GM12878 (cell line): ENCODE measurements around the gene GTF2F2. TPM values are rescaled to one million over a fixed set of nuclear protein-coding genes. Genes with fewer than 3 reads are reported as not detected.

Experiments used
- ATAC-seq: fragments of 200-7000 bp; cut with Tn5 transposase; 3 replicates; pipeline ENCODE4 v1.9.1; 2020; ENCODE audit warnings: mild to moderate bottlenecking, moderate library complexity
- BruUV-seq: library from RNA; stranded (reverse); fragments of 400-500 nt; replicated peaks from 2 replicates; lab custom pipeline; 2021; lab: Mats Ljungman, UMichigan
- CTCF ChIA-PET: fragments of 300-600 bp; sonication (Branson Sonifier 250); formaldehyde crosslinking; extraction: SDS; loops from one replicate; lab custom pipeline; 2021; ENCODE audit warnings: inconsistent platforms; lab: Yijun Ruan, JAX
- POLR2A ChIA-PET: fragments of 350-600 bp; formaldehyde crosslinking; extraction: SDS; loops from one replicate; lab custom pipeline; 2021; ENCODE audit warnings: inconsistent platforms; lab: Charles Lee
- RAD21 ChIA-PET: fragments of 300-600 bp; sonication (Branson Sonifier 250); formaldehyde crosslinking; loops from one replicate; lab custom pipeline; 2023; ENCODE audit warnings: antibody characterized with exemption; ENCODE audit not compliant: unreplicated experiment; lab: Charles Lee
- SMC1A ChIA-PET: fragments of 300-600 bp; sonication (Branson Sonifier 250); formaldehyde crosslinking; loops from one replicate; lab custom pipeline; 2023; ENCODE audit not compliant: unreplicated experiment, uncharacterized antibody; lab: Charles Lee
- DNase-seq: peaks from one replicate; pipeline ENCODE4 v3.0.0-alpha.2; 2011; ENCODE audit warnings: low read depth, low spot score
- FAIRE-seq: peaks from 3 replicates; lab custom pipeline; 2011; peaks lifted over from hg19 to GRCh38; lab: Jason Lieb, UNC
- H2AFZ ChIP-seq: 2 replicates; pipeline ENCODE4 v1.6.0; 2011; ENCODE audit warnings: low read depth, low read length, control low read depth; ENCODE audit not compliant: control insufficient read depth
- H3K27ac ChIP-seq: 2 replicates; pipeline ENCODE4 v1.5.1; 2011; ENCODE audit warnings: control low read depth; ENCODE audit not compliant: control insufficient read depth, insufficient read depth
- H3K27me3 ChIP-seq, 2 experiments: replicated peaks in 1 of 2; 2 replicates each; pipeline versions ENCODE4 v1.6.0 to v1.6.1; 2011; ENCODE audit warnings: low read length in 1 of 2; ENCODE audit not compliant: control insufficient read depth in 2 of 2, insufficient read depth in 2 of 2
- H3K36me3 ChIP-seq, 2 experiments: 2 replicates each; pipeline ENCODE4 v1.5.1; 2011; ENCODE audit warnings: low read length in 1 of 2; ENCODE audit not compliant: control insufficient read depth in 2 of 2, insufficient read depth in 2 of 2
- H3K4me1 ChIP-seq: 2 replicates; pipeline ENCODE4 v1.6.1; 2011; ENCODE audit warnings: mild to moderate bottlenecking, low read length, moderate library complexity, mixed read lengths; ENCODE audit not compliant: control insufficient read depth, insufficient read depth
- H3K4me2 ChIP-seq: 2 replicates; pipeline ENCODE4 v1.6.0; 2011; ENCODE audit warnings: control low read depth; ENCODE audit not compliant: control insufficient read depth, insufficient read depth
- H3K4me3 ChIP-seq: fragments of 200-600 bp; sonication (generic); 2 replicates; pipeline ENCODE4 v1.5.1; 2016
- H3K79me2 ChIP-seq: 2 replicates; pipeline ENCODE4 v1.6.0; 2011; ENCODE audit warnings: low read length; ENCODE audit not compliant: control insufficient read depth, insufficient read depth
- H3K9ac ChIP-seq: 2 replicates; pipeline ENCODE4 v1.8.0; 2011; ENCODE audit warnings: low read length, control low read depth, mixed read lengths; ENCODE audit not compliant: control insufficient read depth, insufficient read depth
- H3K9me3 ChIP-seq: replicated peaks from 3 replicates; pipeline ENCODE4 v1.5.1; 2011; ENCODE audit warnings: mild to moderate bottlenecking, low read length; ENCODE audit not compliant: control insufficient read depth, insufficient read depth
- H4K20me1 ChIP-seq: 2 replicates; pipeline ENCODE4 v1.6.0; 2011; ENCODE audit not compliant: control insufficient read depth, insufficient read depth
- JUNB ChIP-seq: IDR thresholded peaks from 2 replicates; pipeline ENCODE4 v1.6.1; 2016; ENCODE audit warnings: antibody characterized with exemption, mild to moderate bottlenecking
- WGBS: methylation state at CpG from one replicate; pipeline ENCODE4 v1.1.6; 2016; ENCODE audit warnings: low lambda C conversion rate; ENCODE audit not compliant: insufficient replicate concordance, insufficient coverage; ENCODE audit errors: missing lambda C conversion rate; 5-methylcytosine and 5-hydroxymethylcytosine counted together
- in situ Hi-C: fragments of 300-500 bp; cut with MboI; formaldehyde crosslinking; loops from 9 replicates; pipeline ENCODE4 v1.14.3; 2018; ENCODE audit warnings: mixed read lengths
- intact Hi-C: fragments of 100-400 bp; cut with micrococcal nuclease; formaldehyde crosslinking; loops from one replicate; pipeline ENCODE4 v1.14.2; 2022; ENCODE audit not compliant: unreplicated experiment
- polyA plus RNA-seq, 11 experiments: library from polyadenylated mRNA; depleted of rRNA in 4 of 11; unstranded in 6 of 11; stranded (reverse) in 5 of 11; fragments of >200 nt; fragmentation: Nextera tagmentation in 4 of 11; fragmentation: Illumina TruSeq in 1 of 11; extraction: Ambion mirVana in 4 of 11; extraction: Trizol in 1 of 11; gene quantifications; 1 replicate in 1 of 11; 2 replicates in 10 of 11; pipeline versions ENCODE4 v1.2.1 to v1.2.3, GENCODE V29; 2011 to 2016; ENCODE audit warnings: inconsistent platforms in 2 of 11, missing spikeins in 2 of 11, low read depth in 1 of 11
- total RNA-seq, 4 experiments: library from RNA; depleted of rRNA in 3 of 4; stranded (reverse); fragments of >200 nt in 3 of 4; fragmentation: Illumina TruSeq in 1 of 4; extraction: Trizol in 1 of 4; gene quantifications; 2 replicates each; pipeline versions ENCODE4 v1.2.1 to v1.2.3, GENCODE V29; 2013 to 2021
- TF ChIP-seq, protein P1 (sequence below): fragments of 450-650 bp; IDR thresholded peaks from 2 replicates; pipeline ENCODE4 v1.6.1; 2016; ENCODE audit warnings: mild to moderate bottlenecking, moderate library complexity, borderline replicate concordance
- TF ChIP-seq, protein P2 (sequence below): fragments of 150-350 bp; IDR thresholded peaks from 2 replicates; pipeline ENCODE4 v1.6.1; 2016; ENCODE audit warnings: low read depth, low read length

Gene GTF2F2
- total and polyA plus RNA-seq, 10 of the 15 experiments (the other 5 are each of a cell fraction or from before 2014, with no cell fraction given), result 14.5 to 30.8 (median 22.6) TPM

DNA sequence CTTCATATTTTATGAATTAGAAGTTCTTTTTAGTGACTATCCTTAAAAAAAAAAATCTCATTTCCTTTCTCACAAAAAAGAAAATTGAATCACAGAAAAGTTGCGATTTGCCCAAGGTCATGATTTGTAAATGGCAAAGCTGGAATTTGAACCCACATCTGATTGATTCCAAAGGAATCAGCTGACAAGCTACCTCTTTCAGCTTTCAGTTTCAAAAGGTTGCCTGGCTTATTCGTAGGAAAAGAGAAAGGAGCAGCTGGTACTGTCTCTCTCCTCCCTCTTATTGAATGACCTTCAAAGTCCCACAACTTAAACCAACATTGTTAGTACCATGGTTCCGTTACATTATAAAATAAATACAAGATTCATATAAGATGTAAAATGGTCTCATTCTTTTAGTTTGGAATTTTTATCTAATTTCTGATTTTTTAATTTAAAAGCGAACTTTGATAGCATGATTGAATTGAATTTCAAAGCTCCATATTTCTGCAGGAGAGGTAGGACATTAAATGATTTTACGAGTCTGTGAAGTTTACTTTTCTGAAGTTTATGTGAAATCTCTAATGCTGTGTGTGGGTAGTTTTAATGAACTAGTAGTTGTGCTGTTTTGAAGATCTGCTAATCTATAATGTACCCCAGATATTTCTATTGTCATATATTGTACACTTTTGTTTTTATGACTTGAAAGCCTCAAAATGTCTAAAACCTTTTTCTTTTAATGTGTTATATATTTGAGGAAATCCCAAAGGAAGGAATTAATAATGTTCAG, 99.0 kb downstream of the GTF2F2 start (continued):
- TF ChIP-seq, protein P1, sequence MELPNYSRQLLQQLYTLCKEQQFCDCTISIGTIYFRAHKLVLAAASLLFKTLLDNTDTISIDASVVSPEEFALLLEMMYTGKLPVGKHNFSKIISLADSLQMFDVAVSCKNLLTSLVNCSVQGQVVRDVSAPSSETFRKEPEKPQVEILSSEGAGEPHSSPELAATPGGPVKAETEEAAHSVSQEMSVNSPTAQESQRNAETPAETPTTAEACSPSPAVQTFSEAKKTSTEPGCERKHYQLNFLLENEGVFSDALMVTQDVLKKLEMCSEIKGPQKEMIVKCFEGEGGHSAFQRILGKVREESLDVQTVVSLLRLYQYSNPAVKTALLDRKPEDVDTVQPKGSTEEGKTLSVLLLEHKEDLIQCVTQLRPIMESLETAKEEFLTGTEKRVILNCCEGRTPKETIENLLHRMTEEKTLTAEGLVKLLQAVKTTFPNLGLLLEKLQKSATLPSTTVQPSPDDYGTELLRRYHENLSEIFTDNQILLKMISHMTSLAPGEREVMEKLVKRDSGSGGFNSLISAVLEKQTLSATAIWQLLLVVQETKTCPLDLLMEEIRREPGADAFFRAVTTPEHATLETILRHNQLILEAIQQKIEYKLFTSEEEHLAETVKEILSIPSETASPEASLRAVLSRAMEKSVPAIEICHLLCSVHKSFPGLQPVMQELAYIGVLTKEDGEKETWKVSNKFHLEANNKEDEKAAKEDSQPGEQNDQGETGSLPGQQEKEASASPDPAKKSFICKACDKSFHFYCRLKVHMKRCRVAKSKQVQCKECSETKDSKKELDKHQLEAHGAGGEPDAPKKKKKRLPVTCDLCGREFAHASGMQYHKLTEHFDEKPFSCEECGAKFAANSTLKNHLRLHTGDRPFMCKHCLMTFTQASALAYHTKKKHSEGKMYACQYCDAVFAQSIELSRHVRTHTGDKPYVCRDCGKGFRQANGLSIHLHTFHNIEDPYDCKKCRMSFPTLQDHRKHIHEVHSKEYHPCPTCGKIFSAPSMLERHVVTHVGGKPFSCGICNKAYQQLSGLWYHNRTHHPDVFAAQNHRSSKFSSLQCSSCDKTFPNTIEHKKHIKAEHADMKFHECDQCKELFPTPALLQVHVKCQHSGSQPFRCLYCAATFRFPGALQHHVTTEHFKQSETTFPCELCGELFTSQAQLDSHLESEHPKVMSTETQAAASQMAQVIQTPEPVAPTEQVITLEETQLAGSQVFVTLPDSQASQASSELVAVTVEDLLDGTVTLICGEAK, result no peak

DNA sequence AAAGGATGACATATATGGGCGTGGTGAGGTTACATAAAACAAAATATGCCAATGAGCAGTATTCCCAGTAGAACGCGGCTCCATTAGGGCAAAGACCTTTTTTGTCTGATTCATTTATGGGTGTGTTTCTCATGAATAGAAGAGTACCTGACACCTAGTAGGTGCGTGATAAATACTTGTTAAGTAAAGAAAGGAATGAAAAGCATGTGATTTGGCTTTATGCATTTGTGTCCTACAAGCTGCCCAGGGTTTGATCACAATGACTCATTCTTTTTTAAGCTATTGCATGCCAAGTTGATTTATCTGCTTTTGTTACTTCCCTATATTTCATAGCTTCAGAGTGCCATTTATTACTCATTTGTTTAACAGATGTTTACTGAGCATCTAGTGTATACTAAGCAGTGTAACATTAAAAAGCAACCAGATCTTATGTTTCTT, 99.6 kb downstream of the GTF2F2 start:
- ChIA-PET RAD21 (interaction anchor here (1.3 kb wide), 1 partner anchor 13 kb away, joined by 4 read pairs; no protein-coding TSS in a partner anchor), POLR2A (interaction anchor here (1.3 kb wide), 1 partner anchor 9 kb away, joined by 3 read pairs; no protein-coding TSS in a partner anchor), CTCF (interaction anchor here (3.0 kb wide), 1 partner anchor 12 kb away, joined by 12 read pairs; no protein-coding TSS in a partner anchor), SMC1A (interaction anchor here (1.1 to 2.2 kb wide), 4 partner anchors 11 to 52 kb away, joined by 3 to 9 read pairs (median 5); no protein-coding TSS in a partner anchor)
- no peaks in the 10 kb centered on the region for H4K20me1 ChIP-seq
- TF ChIP-seq, protein P2, sequence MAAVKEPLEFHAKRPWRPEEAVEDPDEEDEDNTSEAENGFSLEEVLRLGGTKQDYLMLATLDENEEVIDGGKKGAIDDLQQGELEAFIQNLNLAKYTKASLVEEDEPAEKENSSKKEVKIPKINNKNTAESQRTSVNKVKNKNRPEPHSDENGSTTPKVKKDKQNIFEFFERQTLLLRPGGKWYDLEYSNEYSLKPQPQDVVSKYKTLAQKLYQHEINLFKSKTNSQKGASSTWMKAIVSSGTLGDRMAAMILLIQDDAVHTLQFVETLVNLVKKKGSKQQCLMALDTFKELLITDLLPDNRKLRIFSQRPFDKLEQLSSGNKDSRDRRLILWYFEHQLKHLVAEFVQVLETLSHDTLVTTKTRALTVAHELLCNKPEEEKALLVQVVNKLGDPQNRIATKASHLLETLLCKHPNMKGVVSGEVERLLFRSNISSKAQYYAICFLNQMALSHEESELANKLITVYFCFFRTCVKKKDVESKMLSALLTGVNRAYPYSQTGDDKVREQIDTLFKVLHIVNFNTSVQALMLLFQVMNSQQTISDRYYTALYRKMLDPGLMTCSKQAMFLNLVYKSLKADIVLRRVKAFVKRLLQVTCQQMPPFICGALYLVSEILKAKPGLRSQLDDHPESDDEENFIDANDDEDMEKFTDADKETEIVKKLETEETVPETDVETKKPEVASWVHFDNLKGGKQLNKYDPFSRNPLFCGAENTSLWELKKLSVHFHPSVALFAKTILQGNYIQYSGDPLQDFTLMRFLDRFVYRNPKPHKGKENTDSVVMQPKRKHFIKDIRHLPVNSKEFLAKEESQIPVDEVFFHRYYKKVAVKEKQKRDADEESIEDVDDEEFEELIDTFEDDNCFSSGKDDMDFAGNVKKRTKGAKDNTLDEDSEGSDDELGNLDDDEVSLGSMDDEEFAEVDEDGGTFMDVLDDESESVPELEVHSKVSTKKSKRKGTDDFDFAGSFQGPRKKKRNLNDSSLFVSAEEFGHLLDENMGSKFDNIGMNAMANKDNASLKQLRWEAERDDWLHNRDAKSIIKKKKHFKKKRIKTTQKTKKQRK, result no peak
- peak; percentile 33; the same call in 1 of the 2 replicates for TF ChIP-seq JUNB
- in situ Hi-C loops, result no loop called here
- WGBS, result 100% methylated on average over 4 of the region's 4 CpGs
- no peak for DNase-seq
- no peak overlapping the region for H3K4me3 ChIP-seq
- no peaks in the 10 kb centered on the region for H3K79me2 ChIP-seq
- no peaks in the 10 kb centered on the region for H3K4me1 ChIP-seq
- ATAC-seq, result no peak; the same call in 2 of the 3 replicates
- no peaks in the 10 kb centered on the region; a peak in 2 of 4 replicates for H3K36me3 ChIP-seq
- H3K9ac ChIP-seq, result no peak overlapping the region
- no peaks in the 10 kb centered on the region for H3K27me3 ChIP-seq
- no peak for FAIRE-seq
- H3K9me3 ChIP-seq, result no peaks in the 10 kb centered on the region
- H2AFZ ChIP-seq, result no peak overlapping the region
- H3K4me2 ChIP-seq, result no peak overlapping the region
- H3K27ac ChIP-seq, result no peak overlapping the region
- BruUV-seq, result no TSS peak
- intact Hi-C loops, result no loop called here
